HG02759 (cell line): ENCODE data around the gene RPL7A.
"Not testable (repeated sequence)": the region's sequence is repeated elsewhere in the genome, so short reads cannot be mapped to it uniquely, and the experiment has no call there.

ENCODE experiments used
- ATAC-seq: cut with Tn5 transposase; IDR thresholded peaks from one replicate; pipeline ENCODE4 v1.9.1; 2021; ENCODE audit warnings: mild to moderate bottlenecking, moderate library complexity; ENCODE audit not compliant: unreplicated experiment

The RPL7A gene

DNA sequence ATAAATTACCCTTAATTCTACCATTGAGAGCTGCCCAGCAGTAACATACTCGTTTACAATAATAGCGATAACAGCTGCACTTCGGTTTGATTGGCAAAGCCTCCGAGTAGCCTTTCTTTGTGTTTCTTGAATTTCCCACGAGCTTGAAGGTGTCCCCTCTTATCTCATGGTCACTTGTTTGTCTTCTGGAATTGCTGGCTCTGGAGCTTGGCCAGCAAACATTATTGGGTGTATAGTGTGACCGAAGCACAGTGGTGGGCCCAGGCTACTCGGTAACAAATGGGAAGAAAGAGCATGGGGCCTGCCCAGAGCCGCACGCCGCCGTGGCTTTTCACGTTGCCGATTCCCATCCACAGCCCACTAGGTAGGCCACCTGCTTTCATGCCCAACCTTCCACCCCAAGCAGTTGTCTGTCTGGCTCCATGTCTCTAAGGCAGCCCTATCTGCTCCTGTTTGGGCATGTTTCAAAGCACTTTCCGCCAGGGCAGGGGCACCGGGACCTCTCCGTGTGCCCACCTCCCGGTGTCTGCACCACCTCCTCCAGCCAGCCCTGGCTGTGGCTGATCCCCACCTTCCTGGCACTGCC lies 36.8 kb downstream of the RPL7A start:
- ATAC-seq, result no peak

DNA sequence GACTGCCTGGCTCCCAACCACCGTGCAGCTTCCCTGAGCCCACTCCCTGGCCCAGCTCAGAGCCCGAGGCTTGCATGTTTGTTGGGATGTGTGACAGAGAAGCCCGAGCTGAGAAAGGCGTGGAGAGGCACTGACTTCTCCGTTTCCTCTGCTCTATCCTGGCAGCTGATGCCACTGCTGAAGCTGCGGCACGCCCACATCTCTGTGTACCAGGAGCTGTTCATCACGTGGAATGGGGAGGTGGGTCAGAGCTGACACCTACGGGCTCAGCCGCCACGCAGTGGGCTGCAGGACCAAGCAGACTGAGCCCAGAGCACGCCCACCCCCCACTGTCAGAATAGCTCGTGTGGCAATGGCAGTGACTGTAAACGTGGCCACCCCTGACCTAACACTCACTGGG lies 37.4 kb downstream of the RPL7A start:
- no peak for ATAC-seq

DNA sequence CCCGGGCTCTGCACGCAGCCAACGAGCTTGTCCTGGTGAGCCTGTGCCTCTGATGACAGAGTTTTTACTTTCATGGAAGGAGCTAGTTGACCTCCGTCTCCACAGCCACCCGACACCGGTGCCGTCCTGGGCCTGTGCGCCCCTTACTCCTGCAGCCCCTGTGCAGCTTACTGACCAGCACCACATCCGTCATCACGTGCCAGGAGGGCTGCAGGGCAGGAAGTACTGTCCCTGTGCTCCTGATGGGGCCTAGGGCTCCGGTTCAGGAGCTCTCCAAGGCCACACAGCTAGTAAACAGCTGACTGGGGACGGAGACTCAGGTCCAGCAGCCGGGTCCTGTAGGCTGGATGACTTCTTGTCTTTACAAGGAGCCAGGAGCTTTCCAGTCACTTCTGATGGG lies 38.3 kb downstream of the RPL7A start:
- no peak for ATAC-seq

DNA sequence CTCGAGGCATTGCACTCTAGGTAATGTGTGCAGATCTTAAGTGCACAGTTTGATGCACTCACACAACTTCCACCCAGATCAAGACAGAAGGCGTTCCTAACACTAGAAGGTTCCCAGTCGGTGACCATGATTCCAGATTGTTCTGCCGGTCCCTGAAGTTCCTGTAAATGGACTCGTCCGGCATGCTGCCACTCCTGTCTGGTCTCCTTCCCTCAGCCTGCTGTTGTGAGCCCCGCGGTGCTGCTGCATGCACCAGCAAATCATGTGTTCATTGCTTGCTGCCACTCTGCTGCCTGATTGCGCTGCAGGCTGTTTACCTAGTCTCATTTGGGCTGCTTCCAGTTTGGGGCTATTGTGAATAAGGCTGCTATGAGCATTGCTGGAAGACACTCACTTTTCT lies 39.7 kb downstream of the RPL7A start:
- ATAC-seq, result no peak

DNA sequence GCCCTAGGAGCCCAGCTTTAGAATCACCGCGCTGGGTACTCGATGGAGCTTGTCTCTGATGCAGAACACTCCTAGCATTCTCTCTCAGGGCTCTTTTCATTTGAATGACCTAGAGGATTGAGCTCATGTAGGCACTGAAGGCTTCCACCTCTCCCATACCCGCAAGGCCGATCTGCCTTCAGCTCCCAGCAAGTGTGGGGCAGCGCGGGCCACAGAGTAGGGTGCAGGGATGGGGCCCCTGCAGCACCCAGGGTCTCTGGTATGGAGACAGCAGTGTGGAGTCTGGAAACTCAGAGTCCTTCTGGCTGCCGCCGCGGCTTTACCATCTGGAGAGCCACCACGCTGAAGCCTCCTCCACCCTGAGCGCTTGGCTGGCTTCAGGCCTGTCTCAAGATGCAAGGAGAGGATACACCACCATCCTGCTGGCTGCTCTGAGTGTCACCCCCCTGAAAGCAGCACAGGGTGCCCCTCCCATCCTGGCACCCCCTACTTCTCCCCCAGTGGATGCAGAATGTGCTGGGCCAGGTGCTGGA lies 41.1 kb downstream of the RPL7A start:
- ATAC-seq, result no peak

DNA sequence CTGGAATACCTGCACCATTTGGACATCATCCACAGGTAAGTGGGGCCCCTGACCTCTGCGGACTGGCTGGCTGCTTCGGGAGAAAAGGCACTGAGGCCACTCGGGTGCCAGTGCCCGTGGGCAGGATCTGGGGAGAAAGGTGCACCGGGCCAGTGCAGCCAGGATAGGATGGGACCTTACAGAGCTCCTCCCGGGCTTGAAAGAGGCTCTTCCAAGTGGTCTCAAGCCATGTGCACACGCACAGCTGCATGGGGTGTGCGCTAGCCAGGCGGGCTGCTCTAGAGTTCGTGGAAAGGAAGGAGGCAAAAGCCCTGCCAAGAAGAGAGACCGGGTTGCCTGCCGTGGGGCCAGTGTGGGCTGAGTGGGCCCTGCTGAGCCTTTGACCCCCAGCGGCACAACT lies 41.5 kb downstream of the RPL7A start:
- no peak for ATAC-seq

DNA sequence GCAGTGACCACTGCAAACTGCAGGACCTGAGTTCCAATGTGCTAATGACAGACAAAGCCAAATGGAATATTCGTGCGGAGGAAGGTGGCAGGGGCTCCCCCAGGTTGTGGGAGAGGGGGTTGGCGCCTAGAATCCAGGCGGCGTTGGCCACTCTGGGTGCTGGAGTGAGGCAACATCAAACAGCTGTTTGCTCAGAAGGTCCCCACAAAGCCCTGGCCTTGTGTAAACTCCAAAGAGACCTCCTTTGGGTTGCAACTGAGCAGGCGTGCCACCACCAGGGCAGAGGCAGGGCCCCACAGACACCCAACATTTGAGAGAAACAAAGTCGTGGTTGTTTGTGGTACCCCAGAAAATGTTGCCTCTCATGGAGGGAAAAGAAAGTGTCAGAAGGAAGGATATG lies 42.7 kb downstream of the RPL7A start:
- ATAC-seq, result no peak

DNA sequence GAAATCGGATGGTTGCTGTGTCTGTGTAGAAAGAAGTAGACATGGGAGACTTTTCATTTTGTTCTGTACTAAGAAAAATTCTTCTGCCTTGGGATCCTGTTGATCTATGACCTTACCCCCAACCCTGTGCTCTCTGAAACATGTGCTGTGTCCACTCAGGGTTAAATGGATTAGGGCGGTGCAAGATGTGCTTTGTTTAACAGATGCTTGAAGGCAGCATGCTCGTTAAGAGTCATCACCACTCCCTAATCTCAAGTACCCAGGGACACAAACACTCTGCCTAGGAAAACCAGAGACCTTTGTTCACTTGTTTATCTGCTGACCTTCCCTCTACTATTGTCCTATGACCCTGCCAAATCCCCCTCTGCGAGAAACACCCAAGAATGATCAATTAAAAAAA lies 43.4 kb downstream of the RPL7A start:
- ATAC-seq, result not testable (repeated sequence)

- ATAC-seq, result not testable (repeated sequence)
Observed at GRCh38 chr9:133392308-133392707, 44.3 kb downstream of the RPL7A start.

DNA sequence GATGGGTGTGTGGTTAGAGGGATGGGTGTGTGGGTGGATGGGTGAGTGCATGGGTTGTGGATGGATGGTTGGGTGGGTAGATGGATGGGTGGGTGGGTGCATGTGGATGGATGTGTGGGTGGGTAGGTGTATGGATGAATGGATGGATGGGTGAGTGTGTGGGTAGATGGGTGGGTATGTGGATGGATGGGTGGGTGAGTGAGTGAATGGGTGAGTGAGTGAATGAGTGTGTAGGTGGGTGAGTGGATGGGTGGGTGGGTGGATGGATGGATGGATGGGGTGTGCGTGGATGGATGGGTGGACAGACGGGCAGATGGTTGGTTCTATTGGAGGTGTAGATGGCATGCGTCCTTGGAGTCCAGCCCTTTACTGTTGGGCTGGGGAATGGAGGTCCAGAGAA lies 45.4 kb downstream of the RPL7A start:
- no peak for ATAC-seq

- ATAC-seq, result no peak
Observed at GRCh38 chr9:133394687-133395271, 46.8 kb downstream of the RPL7A start.

DNA sequence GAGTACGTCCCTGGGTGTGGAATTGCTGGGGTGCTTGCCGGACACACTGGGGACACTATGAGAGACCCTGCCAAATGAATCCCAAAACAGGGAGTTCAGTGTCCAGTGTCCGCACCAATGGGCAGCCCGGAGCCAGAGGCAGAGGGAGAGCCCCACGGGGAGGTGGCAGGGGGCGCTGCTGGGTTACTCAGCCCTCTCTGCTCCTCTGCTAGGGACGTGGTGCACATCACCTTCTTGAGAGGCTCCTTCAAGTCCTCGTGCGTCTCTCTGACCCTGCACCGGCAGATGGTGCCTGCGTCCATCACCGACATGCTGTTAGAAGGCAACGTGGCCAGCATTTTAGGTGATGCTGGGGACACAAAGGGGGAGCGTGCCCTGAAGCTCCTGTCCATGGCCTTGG lies 48.9 kb downstream of the RPL7A start:
- no peak for ATAC-seq

DNA sequence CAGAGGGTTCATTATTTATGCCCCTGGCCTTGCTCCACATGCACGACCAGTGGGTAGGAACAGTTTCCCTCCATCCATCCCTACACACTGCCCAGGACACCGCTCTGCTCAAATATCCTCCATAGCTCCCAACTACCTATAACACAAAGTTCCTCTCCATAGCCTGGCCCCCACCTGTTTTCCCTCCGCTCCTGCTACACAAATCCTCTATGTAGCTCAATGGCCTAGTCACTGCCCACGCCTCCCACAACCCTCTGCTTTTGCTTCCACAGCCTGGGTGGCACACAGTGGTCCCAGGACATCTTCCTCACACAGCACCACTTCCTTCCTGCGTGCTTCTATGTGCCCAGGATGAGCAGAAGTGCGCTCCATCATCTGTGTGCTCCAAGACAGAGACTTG lies 49.4 kb downstream of the RPL7A start:
- no peak for ATAC-seq

GRCh38 chr9:133397895-133398294 lies 49.9 kb downstream of the RPL7A start:
- ATAC-seq, result no peak

GRCh38 chr9:133400292-133400691 lies 52.3 kb downstream of the RPL7A start:
- no peak for ATAC-seq
